Vagina (tissue), 2 donors: Measurements from ENCODE around the gene PPFIA1.

Experiments used
- POLR2A ChIP-seq, 2 donors: fragments of 450-650 bp; IDR thresholded peaks; one replicate each; pipeline ENCODE4 v1.6.1; 2017; ENCODE audit warnings: antibody characterized with exemption in 2 of 2, mild to moderate bottlenecking in 2 of 2, moderate library complexity in 2 of 2
- TF ChIP-seq, protein P1 (sequence below), 3 experiments: fragments of 450-650 bp in 2 of 3; fragments of 200-600 bp in 1 of 3; sonication (generic) in 1 of 3; IDR thresholded peaks; one replicate each; pipeline ENCODE4 v1.5.1; 2017 to 2019; ENCODE audit warnings: antibody characterized with exemption in 3 of 3, mild to moderate bottlenecking in 2 of 3, moderate library complexity in 2 of 3

DNA sequence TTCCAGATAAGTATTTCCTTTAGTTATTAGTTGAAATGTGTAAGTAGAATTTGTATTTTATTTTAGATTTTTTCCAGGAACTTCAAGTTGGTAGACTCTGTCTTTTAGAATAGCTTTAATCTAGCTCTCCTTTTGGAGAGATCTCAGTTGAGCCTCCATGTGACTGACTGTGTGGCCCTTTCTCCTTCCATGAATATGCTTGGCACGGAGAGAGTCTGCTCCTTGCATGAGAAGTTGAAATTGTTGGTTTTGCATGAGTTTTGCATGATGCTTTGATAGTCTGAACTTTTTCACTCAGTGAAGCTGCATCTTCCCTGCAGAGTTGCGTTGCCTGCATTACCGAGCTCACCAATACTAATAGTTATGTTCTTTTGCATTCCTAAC, 95.0 kb downstream of the PPFIA1 start:
- TF ChIP-seq POLR2A (IDR thresholded peaks at IDR 0.05) = no peak
- TF ChIP-seq, protein P1, sequence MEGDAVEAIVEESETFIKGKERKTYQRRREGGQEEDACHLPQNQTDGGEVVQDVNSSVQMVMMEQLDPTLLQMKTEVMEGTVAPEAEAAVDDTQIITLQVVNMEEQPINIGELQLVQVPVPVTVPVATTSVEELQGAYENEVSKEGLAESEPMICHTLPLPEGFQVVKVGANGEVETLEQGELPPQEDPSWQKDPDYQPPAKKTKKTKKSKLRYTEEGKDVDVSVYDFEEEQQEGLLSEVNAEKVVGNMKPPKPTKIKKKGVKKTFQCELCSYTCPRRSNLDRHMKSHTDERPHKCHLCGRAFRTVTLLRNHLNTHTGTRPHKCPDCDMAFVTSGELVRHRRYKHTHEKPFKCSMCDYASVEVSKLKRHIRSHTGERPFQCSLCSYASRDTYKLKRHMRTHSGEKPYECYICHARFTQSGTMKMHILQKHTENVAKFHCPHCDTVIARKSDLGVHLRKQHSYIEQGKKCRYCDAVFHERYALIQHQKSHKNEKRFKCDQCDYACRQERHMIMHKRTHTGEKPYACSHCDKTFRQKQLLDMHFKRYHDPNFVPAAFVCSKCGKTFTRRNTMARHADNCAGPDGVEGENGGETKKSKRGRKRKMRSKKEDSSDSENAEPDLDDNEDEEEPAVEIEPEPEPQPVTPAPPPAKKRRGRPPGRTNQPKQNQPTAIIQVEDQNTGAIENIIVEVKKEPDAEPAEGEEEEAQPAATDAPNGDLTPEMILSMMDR (IDR thresholded peaks at IDR 0.05) = no peak
